ENCODE results near the gene FBN1.

FBN1 gene

DNA sequence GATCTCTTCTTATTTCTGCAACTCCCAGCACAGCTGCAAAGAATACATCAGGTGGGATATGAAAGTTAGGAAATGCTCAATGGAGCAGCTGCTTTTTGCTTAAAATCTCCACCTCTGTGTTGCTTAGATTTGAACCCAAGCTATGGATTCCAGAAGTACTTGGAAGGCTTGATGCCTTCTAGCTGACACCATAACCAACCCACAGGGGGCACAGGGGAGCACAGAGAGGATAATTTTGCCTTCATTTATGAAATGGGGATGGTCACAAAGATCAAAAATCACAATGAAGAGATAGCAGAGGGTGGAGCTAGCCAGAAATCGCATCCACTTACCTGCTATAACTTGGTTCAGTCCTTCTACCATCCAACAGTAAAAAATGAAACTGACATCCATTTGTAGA is 238.6 kb downstream of the FBN1 start:
- no peak for TF ChIP-seq EZH2phosphoT487 (IDR thresholded peaks at IDR 0.05; ENCODE audit: low read depth)
- TF ChIP-seq, protein P1, sequence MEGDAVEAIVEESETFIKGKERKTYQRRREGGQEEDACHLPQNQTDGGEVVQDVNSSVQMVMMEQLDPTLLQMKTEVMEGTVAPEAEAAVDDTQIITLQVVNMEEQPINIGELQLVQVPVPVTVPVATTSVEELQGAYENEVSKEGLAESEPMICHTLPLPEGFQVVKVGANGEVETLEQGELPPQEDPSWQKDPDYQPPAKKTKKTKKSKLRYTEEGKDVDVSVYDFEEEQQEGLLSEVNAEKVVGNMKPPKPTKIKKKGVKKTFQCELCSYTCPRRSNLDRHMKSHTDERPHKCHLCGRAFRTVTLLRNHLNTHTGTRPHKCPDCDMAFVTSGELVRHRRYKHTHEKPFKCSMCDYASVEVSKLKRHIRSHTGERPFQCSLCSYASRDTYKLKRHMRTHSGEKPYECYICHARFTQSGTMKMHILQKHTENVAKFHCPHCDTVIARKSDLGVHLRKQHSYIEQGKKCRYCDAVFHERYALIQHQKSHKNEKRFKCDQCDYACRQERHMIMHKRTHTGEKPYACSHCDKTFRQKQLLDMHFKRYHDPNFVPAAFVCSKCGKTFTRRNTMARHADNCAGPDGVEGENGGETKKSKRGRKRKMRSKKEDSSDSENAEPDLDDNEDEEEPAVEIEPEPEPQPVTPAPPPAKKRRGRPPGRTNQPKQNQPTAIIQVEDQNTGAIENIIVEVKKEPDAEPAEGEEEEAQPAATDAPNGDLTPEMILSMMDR (IDR thresholded peaks at IDR 0.05; ENCODE audit: low read depth, low read length): peak; percentile 33
- Histone ChIP-seq H2AFZ (ENCODE audit: low read depth, low read length) (no peak overlapping the region), H3K4me2 (ENCODE audit: low read length) (no peak overlapping the region), H3K9me3 (ENCODE audit: insufficient read depth, low read length) (no peaks in the 10 kb centered on the region), H3K4me1 (ENCODE audit: low read length) (peaks cover 15% of the 10 kb centered on the region; the same call in 1 of the 2 replicates), H3K9ac (ENCODE audit: low read length) (no peak overlapping the region), H3K4me3 (ENCODE audit: low read length) (no peak overlapping the region), H4K20me1 (ENCODE audit: insufficient read depth, low read length) (no peaks in the 10 kb centered on the region), H3K36me3 (replicated peaks; ENCODE audit: low read depth, low read length) (no peaks in the 10 kb centered on the region), H3K27me3 (ENCODE audit: low read depth, low read length) (no peaks in the 10 kb centered on the region), H3K27ac (ENCODE audit: low read length) (no peak overlapping the region), H3K79me2 (ENCODE audit: low read length) (no peaks in the 10 kb centered on the region)

DNA sequence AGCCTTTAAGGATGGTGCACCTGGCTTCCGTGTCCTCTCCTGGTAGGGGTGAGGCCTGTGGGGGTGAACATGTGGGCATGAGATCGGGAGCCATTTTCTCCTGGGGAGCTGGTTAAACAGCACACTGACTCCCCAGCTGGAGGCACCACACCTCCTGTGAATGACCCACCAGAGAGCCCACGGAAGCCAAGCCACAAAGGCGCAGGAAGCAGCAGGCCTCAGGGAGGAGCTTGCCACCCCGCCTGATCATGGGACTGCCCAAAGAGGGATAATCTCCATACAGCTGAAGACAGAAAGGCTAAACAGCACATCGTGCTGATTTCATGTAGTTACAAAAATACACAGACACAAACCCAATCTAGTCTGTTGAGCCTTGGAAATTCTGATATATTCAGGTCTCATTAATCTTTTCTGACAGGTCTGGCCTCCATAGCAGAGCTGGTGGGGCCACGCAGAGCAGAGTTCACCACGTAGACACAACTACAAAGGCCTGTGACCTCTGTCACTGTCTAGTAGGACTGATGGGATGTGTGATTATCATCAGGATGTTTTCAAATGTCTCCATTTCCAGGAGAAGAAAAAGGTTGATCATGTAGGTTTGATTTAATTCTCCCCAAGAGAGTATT is 239.1 kb downstream of the FBN1 start:
- TF ChIP-seq, protein P1 (IDR thresholded peaks at IDR 0.05; ENCODE audit: low read depth, low read length): no peak
- TF ChIP-seq EZH2phosphoT487 (IDR thresholded peaks at IDR 0.05; ENCODE audit: low read depth): no peak

DNA sequence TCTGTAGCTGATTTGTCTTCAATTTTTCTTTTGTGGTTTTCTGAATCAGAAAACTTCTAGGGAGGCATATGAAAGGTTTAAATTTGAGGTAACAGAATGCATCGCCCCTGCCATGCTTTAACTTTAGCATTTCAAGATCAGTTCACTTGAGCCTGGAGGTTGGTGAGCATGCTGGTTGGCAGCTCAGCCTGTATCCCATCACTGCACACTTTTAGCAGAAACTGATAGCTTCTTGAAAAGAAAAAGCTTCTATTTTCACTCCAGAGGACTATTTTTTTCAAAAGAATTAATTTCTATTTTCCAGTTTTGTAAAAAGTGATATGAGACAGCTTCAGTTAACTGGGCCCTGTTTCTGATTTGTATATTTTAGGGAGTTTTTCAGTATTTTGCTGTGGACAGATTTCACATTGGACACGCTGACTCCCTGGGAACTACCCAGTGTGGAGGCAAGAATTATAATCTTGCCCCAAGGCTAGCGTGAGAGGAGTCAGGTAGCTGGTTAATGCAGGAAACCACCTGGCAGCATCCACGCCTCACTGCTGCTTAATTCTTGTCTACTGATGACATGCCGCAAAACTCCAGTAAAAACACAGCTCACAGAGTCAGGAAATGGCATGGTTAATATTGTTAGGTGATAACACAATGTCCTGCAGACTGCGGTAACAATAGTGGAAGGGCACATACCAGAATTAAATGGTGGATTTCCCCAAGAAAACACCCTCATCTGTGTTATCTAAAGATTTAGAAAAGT is 242.9 kb downstream of the FBN1 start:
- Histone ChIP-seq H3K4me2 (ENCODE audit: low read length) (0 out of 2 replicates have a peak overlapping the region, but pooled peaks have one; percentile 2), H3K4me3 (ENCODE audit: low read length) (no peak overlapping the region), H3K27me3 (ENCODE audit: low read depth, low read length) (no peaks in the 10 kb centered on the region), H3K9me3 (ENCODE audit: insufficient read depth, low read length) (no peaks in the 10 kb centered on the region), H3K4me1 (ENCODE audit: low read length) (peaks cover 7% of the 10 kb centered on the region; the same call in 1 of the 2 replicates), H2AFZ (ENCODE audit: low read depth, low read length) (peak overlapping the region; percentile 17; the same call in 1 of the 2 replicates), H3K79me2 (ENCODE audit: low read length) (no peaks in the 10 kb centered on the region), H4K20me1 (ENCODE audit: insufficient read depth, low read length) (no peaks in the 10 kb centered on the region), H3K36me3 (replicated peaks; ENCODE audit: low read depth, low read length) (no peaks in the 10 kb centered on the region), H3K27ac (ENCODE audit: low read length) (no peak overlapping the region), H3K9ac (ENCODE audit: low read length) (no peak overlapping the region)
- TF ChIP-seq, protein P1 (IDR thresholded peaks at IDR 0.05; ENCODE audit: low read depth, low read length): no peak
- TF ChIP-seq EZH2phosphoT487 (IDR thresholded peaks at IDR 0.05; ENCODE audit: low read depth): no peak

More for the DNA sequence above, 239.1 kb downstream of the FBN1 start:
- H3K4me3 ChIP-seq (ENCODE audit: low read length): no peak overlapping the region
- no peak overlapping the region for H2AFZ ChIP-seq (ENCODE audit: low read depth, low read length)
- H3K4me2 ChIP-seq (ENCODE audit: low read length): no peak overlapping the region
- peaks cover 15% of the 10 kb centered on the region; the same call in 1 of the 2 replicates for H3K4me1 ChIP-seq (ENCODE audit: low read length)
- H3K27ac ChIP-seq (ENCODE audit: low read length): no peak overlapping the region
- no peaks in the 10 kb centered on the region for H3K27me3 ChIP-seq (ENCODE audit: low read depth, low read length)
- H3K79me2 ChIP-seq (ENCODE audit: low read length): no peaks in the 10 kb centered on the region
- no peaks in the 10 kb centered on the region for H3K36me3 ChIP-seq (replicated peaks; ENCODE audit: low read depth, low read length)
- no peak overlapping the region for H3K9ac ChIP-seq (ENCODE audit: low read length)
- no peaks in the 10 kb centered on the region for H3K9me3 ChIP-seq (ENCODE audit: insufficient read depth, low read length)
- no peaks in the 10 kb centered on the region for H4K20me1 ChIP-seq (ENCODE audit: insufficient read depth, low read length)

- Histone ChIP-seq H4K20me1 (ENCODE audit: insufficient read depth, low read length) (no peaks in the 10 kb centered on the region), H3K79me2 (ENCODE audit: low read length) (no peaks in the 10 kb centered on the region), H2AFZ (ENCODE audit: low read depth, low read length) (no peak overlapping the region), H3K4me1 (ENCODE audit: low read length) (peaks cover 7% of the 10 kb centered on the region; the same call in 1 of the 2 replicates), H3K36me3 (replicated peaks; ENCODE audit: low read depth, low read length) (no peaks in the 10 kb centered on the region), H3K27me3 (ENCODE audit: low read depth, low read length) (no peaks in the 10 kb centered on the region), H3K9ac (ENCODE audit: low read length) (no peak overlapping the region), H3K4me3 (ENCODE audit: low read length) (no peak overlapping the region), H3K9me3 (ENCODE audit: insufficient read depth, low read length) (no peaks in the 10 kb centered on the region), H3K4me2 (ENCODE audit: low read length) (no peak overlapping the region), H3K27ac (ENCODE audit: low read length) (no peak overlapping the region)
- TF ChIP-seq, protein P1 (IDR thresholded peaks at IDR 0.05; ENCODE audit: low read depth, low read length): no peak
- no peak for TF ChIP-seq EZH2phosphoT487 (IDR thresholded peaks at IDR 0.05; ENCODE audit: low read depth)
These were observed 245.4 kb downstream of the FBN1 start for GRCh38 chr15:48400086-48400485.
